ENCODE results near the gene DSCAML1. TPM values are rescaled to one million over a fixed set of nuclear protein-coding genes. Genes with fewer than 3 reads are reported as not detected.

Gene DSCAML1
- polyA plus RNA-seq, 1 donor from 2014 or later = not detected

DNA sequence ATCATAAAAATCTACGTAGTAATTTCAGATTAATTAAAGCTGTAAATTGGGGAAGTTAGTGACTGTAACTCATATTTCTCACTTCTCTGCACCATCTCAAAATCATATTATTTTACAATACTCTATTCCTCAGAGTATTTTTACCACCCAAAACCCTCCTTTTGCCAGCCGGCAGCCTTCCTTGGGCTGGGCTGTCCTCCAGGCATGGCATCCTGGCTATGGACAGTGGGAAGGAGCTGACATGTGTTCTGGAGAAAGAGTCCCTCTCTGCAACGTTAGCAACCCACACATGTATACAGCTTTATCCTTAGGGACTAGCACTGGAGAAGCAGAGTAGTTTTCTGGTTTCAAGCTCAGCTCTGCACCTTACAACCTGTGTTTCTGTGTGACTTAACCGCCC lies 86.8 kb downstream of the DSCAML1 start:
- H3K27me3 Mint-ChIP-seq = peaks cover 16% of the 10 kb centered on the region
- peaks cover 0 to 6% (median 0%) of the 10 kb centered on the region in 3 donors for H3K9me3 Mint-ChIP-seq
- H3K4me3 Mint-ChIP-seq = no peak overlapping the region
- no peak overlapping the region for H3K27ac Mint-ChIP-seq
- no peaks in the 10 kb centered on the region for H3K4me1 Mint-ChIP-seq
- H3K36me3 Mint-ChIP-seq = no peaks in the 10 kb centered on the region

DNA sequence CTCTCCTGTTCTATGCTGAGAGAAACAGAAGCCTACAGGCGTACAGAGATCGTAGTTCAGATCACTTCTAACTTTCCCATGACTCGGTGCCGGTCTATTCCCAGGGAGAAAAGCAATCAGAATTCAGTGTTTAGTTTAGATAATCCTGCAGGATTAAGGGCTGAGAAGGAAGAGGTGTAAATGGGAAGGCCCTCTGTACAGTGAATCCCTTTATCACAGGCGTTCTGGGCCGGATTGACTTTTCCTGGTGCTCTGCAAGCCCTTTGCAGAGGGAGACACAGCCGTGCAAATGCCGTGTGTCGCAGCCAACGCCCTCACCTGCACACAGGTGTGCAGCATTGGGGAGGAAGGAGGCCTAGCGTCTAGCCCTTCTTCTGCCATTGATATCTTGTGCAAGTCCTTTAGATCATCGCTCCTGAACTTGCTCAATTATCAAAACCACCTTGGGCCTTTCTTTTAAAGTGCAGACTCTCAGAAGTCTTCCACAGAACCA lies 90.6 kb downstream of the DSCAML1 start:
- peaks cover 11% of the 10 kb centered on the region for H3K27me3 Mint-ChIP-seq
- no peak overlapping the region for H3K4me3 Mint-ChIP-seq
- H3K9me3 Mint-ChIP-seq = peaks cover 0 to 2% (median 0%) of the 10 kb centered on the region in 3 donors
- H3K36me3 Mint-ChIP-seq = no peaks in the 10 kb centered on the region
- peaks cover 0 to 2% (median 0%) of the 10 kb centered on the region in 3 donors for H3K4me1 Mint-ChIP-seq
- H3K27ac Mint-ChIP-seq = no peak overlapping the region

DNA sequence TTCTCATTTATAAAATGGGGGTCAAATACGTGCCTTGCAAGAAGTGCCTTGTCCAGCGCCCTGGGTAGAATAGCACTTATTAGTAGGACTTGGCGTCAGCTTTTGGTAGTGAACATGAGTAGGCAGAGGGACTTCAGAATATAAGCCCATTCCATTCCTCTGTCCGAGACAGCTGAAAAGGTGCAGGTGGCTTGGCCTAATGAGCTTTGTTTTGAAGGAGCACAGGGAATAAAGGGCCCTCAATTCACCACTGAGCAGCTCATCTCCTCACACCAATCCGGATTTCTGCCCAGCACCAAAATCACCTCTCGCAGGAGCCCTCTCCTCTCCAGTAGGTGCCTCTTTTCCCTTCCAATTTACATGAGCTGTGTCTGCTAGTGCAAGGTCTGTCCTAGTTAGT lies 91.2 kb downstream of the DSCAML1 start:
- Mint-ChIP-seq H3K27ac (no peak overlapping the region), H3K4me3 (no peak overlapping the region), H3K36me3 (no peaks in the 10 kb centered on the region), H3K9me3 (peaks cover 0 to 2% (median 0%) of the 10 kb centered on the region in 3 donors), H3K4me1 (peaks cover 0 to 2% (median 0%) of the 10 kb centered on the region in 3 donors), H3K27me3 (peaks cover 13% of the 10 kb centered on the region)

DNA sequence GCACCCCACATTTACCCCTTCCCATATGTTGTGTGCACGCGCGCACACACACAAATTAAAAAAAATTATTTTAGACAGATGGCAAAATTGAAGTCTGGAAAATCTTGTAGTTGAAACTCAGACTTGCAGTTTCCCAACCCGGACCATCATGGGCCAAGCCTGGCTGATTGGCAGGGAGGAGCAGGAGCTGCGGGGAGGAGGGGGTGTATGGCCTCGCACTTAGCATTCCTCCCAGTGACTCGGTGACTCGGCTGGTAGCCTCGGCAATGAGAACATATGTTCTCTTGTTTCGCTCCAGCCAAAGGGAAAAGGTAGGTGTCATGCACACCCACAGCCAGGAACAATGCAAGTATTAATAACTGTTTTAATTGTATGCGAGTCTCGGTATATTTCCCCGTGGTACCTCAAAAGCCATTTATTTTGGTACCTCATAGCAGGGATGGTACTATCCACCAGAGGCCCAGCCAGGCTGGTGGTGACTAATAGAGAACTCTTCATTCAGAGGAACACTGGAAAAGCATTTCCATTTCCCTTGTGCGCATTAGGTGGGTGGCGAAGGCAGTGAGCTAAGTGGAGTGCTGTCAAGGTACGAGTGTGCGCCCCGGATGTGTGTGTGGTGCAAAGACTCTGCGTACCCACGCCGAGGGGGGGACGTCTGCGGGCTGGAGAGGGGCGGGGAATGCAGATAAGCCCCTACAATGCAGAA lies 92.5 kb downstream of the DSCAML1 start:
- no peak overlapping the region for H3K27ac Mint-ChIP-seq
- H3K36me3 Mint-ChIP-seq = no peaks in the 10 kb centered on the region
- peaks cover 14% of the 10 kb centered on the region for H3K27me3 Mint-ChIP-seq
- H3K9me3 Mint-ChIP-seq = peaks cover 0 to 2% (median 0%) of the 10 kb centered on the region in 3 donors
- H3K4me3 Mint-ChIP-seq = no peak overlapping the region
- H3K4me1 Mint-ChIP-seq = peaks cover 0 to 2% (median 0%) of the 10 kb centered on the region in 3 donors

DNA sequence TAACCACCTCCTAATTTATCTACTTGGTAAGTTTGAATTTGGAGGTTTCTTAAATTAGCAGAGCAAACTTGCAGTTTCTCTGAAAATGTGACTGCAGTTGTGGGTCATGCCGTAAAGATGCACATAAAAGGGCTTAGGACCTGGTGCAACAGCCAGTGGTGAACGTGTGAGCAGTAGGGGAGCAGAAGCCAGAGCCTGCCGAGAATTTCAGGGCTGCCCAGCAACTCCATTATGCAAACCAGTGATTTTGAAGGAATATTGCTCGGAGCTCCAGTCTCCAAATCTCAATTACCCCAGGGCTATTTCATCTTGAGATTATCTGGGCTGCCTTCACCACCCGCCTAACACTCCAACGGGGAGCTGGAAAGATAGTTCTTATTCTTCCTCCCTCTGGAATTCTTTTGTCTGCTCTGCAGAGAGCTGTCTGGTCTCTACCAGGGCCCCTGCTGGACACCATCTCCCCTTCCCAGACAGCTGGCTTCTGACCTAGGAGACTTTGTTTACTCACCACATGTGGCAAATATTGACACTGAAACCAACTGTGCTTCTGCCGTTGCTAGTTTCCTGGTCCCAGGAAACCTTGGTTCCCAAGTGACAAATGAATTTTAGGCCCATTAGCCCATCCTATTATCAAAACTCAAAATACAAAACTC lies 93.9 kb downstream of the DSCAML1 start:
- Mint-ChIP-seq H3K4me3 (no peak overlapping the region), H3K27me3 (peaks cover 16% of the 10 kb centered on the region)

DNA sequence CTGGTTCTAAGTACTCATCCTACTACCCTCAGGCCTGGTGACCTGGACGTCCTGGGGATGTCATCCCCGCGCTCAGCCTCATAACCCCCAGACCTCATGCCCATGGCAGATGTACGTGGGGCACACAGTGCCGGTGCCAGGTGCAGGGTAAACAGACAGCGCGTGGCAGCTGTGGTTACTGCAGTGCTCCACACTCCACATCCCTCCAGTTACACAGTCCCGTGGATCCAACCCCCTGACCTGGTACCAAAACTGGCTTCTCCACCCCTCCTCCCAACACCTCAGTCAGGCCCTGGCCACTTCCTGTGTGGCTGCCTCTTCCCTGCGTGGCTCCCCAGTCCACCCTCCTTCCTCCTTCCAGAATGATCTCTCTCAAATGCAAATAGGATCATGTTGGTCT lies 95.2 kb downstream of the DSCAML1 start:
- Mint-ChIP-seq H3K27me3 (peaks cover 15% of the 10 kb centered on the region), H3K9me3 (peaks cover 0 to 2% (median 0%) of the 10 kb centered on the region in 3 donors), H3K4me3 (no peak overlapping the region), H3K4me1 (peaks cover 0 to 2% (median 0%) of the 10 kb centered on the region in 3 donors), H3K36me3 (no peaks in the 10 kb centered on the region), H3K27ac (no peak overlapping the region)

More for the DNA sequence above, 93.9 kb downstream of the DSCAML1 start:
- H3K9me3 Mint-ChIP-seq = peaks cover 0 to 2% (median 0%) of the 10 kb centered on the region in 3 donors
- peaks cover 0 to 2% (median 0%) of the 10 kb centered on the region in 3 donors for H3K4me1 Mint-ChIP-seq
- H3K36me3 Mint-ChIP-seq = no peaks in the 10 kb centered on the region
- no peak overlapping the region for H3K27ac Mint-ChIP-seq

DNA sequence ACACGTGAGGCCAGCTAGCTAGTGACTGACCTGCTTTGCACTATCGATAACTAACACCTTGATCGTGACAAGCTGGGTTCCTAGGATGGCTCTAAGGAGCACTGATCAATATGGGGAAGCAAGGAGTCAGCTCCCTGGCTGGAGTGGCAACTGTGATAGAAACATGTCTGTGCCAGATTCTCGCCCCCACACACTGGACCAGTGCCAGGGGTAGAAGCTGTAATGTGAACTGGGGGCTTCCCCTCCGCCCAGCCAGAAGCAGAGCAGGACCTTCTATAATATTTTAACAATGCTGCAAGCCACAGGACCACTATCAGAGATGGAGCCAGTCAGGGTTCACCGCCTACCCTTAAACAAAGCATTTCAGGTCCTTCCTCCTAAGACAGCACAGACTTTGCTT lies 96.5 kb downstream of the DSCAML1 start:
- H3K9me3 Mint-ChIP-seq = peaks cover 0 to 2% (median 0%) of the 10 kb centered on the region in 3 donors
- H3K36me3 Mint-ChIP-seq = no peaks in the 10 kb centered on the region
- H3K4me3 Mint-ChIP-seq = no peak overlapping the region
- H3K27ac Mint-ChIP-seq = no peak overlapping the region
- H3K27me3 Mint-ChIP-seq = peaks cover 14% of the 10 kb centered on the region
- peaks cover 0 to 2% (median 0%) of the 10 kb centered on the region in 3 donors for H3K4me1 Mint-ChIP-seq

DNA sequence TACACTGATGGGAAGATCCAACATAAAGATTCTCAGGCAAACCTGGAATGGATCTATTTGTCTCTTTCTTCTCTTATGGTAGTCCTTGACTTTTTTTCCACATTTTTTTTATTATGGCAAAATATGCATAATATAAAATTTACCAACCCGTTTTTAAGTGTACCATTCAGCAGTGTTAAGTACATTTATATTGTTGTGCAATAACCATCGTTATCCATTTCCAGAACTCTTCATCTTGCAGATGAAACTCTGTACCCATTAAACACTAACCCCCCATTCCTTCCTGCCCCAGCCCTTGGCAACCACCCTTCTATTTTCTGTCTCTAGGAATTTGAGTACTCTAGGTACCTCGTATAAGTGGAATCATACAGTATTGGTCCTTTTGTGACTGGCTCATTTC lies 99.7 kb downstream of the DSCAML1 start:
- Mint-ChIP-seq H3K9me3 (peaks cover 0 to 2% (median 0%) of the 10 kb centered on the region in 3 donors), H3K4me1 (peaks cover 0 to 2% (median 0%) of the 10 kb centered on the region in 3 donors), H3K27me3 (peaks cover 17% of the 10 kb centered on the region), H3K27ac (no peak overlapping the region), H3K4me3 (no peak overlapping the region), H3K36me3 (no peaks in the 10 kb centered on the region)

DNA sequence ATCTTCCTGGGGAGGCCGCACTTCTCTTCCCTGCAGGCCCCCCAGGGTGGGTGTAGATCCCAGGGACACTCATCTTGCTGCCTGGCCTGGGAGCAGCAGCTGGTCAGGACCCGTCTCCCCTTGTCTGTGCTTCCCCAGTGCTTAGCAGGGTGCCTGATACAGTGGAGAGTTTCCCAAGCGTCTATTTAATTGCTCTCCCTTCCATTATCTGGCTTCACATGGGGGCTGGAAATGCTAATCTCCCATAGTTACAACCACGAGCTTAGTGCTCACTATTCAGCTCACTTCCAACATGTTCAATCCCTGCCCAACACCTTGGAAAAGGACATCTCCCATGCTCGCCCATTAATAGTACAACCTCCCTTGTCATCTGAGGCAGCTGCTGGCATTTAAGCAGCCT lies 100.5 kb downstream of the DSCAML1 start:
- Mint-ChIP-seq H3K27me3 (peaks cover 14% of the 10 kb centered on the region), H3K36me3 (no peaks in the 10 kb centered on the region), H3K27ac (no peak overlapping the region), H3K9me3 (no peaks in the 10 kb centered on the region), H3K4me1 (no peaks in the 10 kb centered on the region), H3K4me3 (no peak overlapping the region)

DNA sequence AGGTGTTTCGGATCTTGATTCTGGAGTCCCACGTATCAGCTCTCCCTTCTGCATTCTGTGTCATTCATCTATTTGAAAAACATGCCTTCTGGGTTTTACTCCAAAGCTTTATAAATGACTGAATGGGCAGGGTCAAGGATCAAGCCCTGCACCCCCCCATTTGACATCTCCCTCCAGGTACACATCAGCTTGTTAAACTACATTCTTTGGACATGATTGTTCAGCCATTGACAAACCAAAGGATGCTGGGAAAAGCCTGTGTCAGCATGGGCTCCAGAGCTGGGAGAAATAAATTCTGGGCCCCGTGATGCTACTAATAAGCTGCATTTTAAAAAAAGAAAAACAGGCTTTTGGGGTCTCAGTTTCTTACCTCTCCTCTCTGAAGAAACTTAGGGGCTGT lies 103.7 kb downstream of the DSCAML1 start:
- H3K27ac Mint-ChIP-seq = no peak overlapping the region
- H3K4me3 Mint-ChIP-seq = no peak overlapping the region
- peaks cover 13% of the 10 kb centered on the region for H3K27me3 Mint-ChIP-seq
- H3K4me1 Mint-ChIP-seq = no peaks in the 10 kb centered on the region
- H3K36me3 Mint-ChIP-seq = no peaks in the 10 kb centered on the region
- no peaks in the 10 kb centered on the region for H3K9me3 Mint-ChIP-seq

DNA sequence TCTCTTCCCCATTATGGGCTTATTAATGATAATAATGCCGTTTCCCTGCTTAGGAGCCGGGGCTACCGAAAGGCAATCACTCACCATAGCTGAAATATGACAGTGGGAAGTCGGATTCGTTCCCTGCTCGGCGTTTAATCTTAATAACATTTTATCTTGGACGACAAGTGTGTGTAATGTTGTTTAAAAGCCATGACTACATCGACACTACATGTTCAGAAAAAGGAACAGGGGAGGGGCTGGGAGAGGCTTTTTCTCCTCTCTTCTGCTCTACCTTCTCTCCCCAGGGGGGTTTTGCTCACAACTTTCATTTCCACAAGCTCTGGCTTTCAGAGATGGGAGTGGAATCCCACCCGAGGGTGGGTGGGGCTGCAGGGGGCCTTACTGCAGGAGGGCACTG lies 105.5 kb downstream of the DSCAML1 start:
- no peaks in the 10 kb centered on the region for H3K9me3 Mint-ChIP-seq
- no peaks in the 10 kb centered on the region for H3K4me1 Mint-ChIP-seq
- H3K27ac Mint-ChIP-seq = no peak overlapping the region
- no peaks in the 10 kb centered on the region for H3K36me3 Mint-ChIP-seq
- H3K4me3 Mint-ChIP-seq = no peak overlapping the region
- H3K27me3 Mint-ChIP-seq = peaks cover 16% of the 10 kb centered on the region

DNA sequence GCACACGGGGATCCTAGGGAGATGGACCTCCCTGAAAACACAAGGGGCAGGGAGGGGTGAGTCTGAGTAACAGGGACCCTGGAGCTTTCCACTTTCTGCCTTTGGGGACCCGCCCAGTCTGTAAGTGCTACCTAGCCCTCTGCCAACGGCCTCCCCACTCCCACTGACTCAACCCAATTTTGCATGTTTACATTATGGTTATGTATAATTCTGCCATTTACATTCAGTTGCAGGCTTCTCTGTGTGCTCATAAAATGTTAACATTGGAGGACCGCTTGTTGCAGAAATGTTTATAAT lies 105.8 kb downstream of the DSCAML1 start:
- Mint-ChIP-seq H3K36me3 (no peaks in the 10 kb centered on the region), H3K27ac (no peak overlapping the region), H3K9me3 (no peaks in the 10 kb centered on the region), H3K4me1 (no peaks in the 10 kb centered on the region), H3K4me3 (no peak overlapping the region), H3K27me3 (peaks cover 16% of the 10 kb centered on the region)

DNA sequence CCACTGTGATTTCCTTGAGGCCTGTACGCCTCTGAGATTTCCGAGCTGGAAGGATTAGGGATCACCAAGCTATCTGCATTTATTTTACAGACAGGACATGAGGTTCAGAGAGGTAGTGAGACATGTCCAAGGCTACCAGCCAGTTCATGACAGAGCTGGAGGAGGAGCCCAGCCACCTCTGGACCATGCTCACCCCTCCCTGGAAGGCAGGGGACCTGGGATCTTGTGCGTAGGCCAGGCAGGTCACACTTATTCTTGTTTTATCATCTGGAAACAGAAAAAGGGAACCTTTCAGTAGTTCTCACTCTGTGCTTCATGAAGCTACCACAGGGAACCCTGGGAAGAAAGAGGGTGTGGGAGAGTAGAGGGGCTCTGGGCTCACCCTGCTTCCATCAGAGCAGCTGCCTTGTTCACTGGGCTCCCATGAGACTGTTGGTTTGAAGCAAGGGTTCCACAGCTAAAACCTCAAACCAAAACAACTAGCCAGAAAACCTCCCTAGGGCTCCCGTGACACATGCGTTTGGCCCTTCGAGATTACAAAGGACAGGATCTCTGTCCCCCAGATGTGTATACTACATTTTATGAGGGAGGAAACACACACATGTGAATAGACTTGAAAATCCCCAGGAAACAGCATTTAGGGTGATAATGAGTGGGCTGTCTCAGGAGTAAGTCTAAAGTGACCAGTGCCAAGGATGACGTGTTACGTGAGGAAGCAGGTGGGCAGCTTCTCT lies 106.4 kb downstream of the DSCAML1 start:
- Mint-ChIP-seq H3K9me3 (no peaks in the 10 kb centered on the region), H3K27ac (no peak overlapping the region), H3K4me3 (no peak overlapping the region), H3K27me3 (peaks cover 16% of the 10 kb centered on the region), H3K36me3 (no peaks in the 10 kb centered on the region), H3K4me1 (no peaks in the 10 kb centered on the region)

DNA sequence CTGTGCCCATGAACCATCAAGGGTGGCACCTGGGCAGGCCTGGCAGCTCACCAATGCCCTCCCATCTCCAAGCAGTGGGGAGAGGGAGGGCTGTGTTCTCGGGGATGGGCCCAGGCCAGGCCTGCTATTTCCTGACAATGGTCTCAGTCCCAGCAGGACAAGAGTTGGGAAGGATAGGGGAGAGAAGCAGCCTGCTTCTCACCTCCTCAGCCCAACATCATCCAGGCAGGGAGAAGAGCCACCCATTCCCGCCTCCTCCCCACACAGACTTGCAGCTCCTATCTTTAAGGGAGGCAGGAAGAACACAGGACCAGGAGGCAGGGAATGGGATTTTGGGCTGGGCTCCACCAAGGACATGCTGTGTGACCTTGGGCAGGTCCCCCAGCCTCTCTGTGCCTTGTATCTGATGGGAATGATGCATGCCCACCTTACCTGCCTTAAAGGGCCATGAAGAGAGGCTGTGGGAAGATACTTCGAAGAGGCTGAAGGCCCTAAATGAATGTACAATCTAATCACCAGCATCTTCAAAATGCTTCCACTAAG lies 108.7 kb downstream of the DSCAML1 start:
- no peak overlapping the region for H3K4me3 Mint-ChIP-seq
- peaks cover 14% of the 10 kb centered on the region for H3K27me3 Mint-ChIP-seq
- H3K9me3 Mint-ChIP-seq = no peaks in the 10 kb centered on the region
- H3K27ac Mint-ChIP-seq = no peak overlapping the region
- no peaks in the 10 kb centered on the region for H3K4me1 Mint-ChIP-seq
- H3K36me3 Mint-ChIP-seq = no peaks in the 10 kb centered on the region

DNA sequence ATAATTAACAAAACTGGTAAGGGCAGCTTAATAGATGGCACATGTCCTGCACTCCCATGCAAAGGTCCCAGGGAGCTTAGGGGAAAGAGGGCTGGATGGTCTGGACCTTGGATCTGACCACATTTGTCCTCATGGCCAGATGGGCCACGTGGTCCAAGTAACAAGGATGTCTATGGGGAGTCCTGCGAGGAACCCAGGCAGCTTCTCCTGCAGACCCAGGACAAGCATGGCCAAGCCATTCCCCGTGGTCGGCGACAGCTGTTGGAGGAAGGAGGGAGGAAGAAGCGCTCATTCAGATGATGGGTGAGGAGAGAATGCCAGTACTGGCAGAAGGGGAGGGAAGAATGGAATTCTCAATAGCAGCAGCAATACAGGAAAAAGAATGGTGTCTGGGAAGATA lies 109.2 kb downstream of the DSCAML1 start:
- Mint-ChIP-seq H3K36me3 (no peaks in the 10 kb centered on the region), H3K4me1 (no peaks in the 10 kb centered on the region), H3K27me3 (peaks cover 12% of the 10 kb centered on the region), H3K4me3 (no peak overlapping the region), H3K9me3 (no peaks in the 10 kb centered on the region), H3K27ac (no peak overlapping the region)
